OCI-LY7 (cell line): Measurements from ENCODE around the gene TMEM255B.

Experiments used
- CTCF ChIP-seq: fragments of 200-600 bp; sonication (generic); conservative IDR thresholded peaks from 2 replicates; pipeline ENCODE4 v1.5.1; 2014; ENCODE audit warnings: mild to moderate bottlenecking, antibody characterized with exemption, low read length, moderate library complexity, mixed read lengths
- EZH2phosphoT487 ChIP-seq: fragments of 200-600 bp; sonication (generic); IDR thresholded peaks from 2 replicates; pipeline ENCODE4 v1.6.1; 2018; ENCODE audit warnings: low read depth, borderline replicate concordance, mild to moderate bottlenecking, mixed run types, antibody characterized with exemption, low read length, moderate library complexity, mixed read lengths

GRCh38 chr13:113756441-113757097 lies 2.5 kb upstream of the TMEM255B start:
- TF ChIP-seq CTCF, result no peak
- no peak for TF ChIP-seq EZH2phosphoT487
